K562 (cell line): ENCODE data around the gene AP3S1. TPM values are rescaled to one million over a fixed set of nuclear protein-coding genes. Genes with fewer than 3 reads are reported as not detected.
A peak's percentile ranks its signal among the peaks of the same experiment; 100 is the strongest.

Experiments used
- ATAC-seq: fragments of 200-7000 bp; cut with Tn5 transposase; 3 replicates; pipeline ENCODE4 v1.9.1; 2020; ENCODE audit warnings: moderate library complexity
- BruUV-seq: library from RNA; stranded (reverse); fragments of 400-500 nt; replicated peaks from 2 replicates; lab custom pipeline; 2021; lab: Mats Ljungman, UMichigan
- CTCF ChIA-PET: fragments of 300-600 bp; formaldehyde crosslinking; extraction: SDS; loops from one replicate; lab custom pipeline; 2021; ENCODE audit warnings: low intra/inter-chr PET ratio; lab: Yijun Ruan, JAX
- POLR2A ChIA-PET: fragments of 300-600, 350-650 bp; sonication (Branson Sonifier 250); formaldehyde crosslinking; extraction: SDS; loops from one replicate; lab custom pipeline; 2021; ENCODE audit warnings: antibody characterized with exemption, inconsistent platforms; lab: Yijun Ruan, JAX
- DNase-seq, 4 experiments: peaks; one replicate each; pipeline versions ENCODE4 v3.0.0 to v3.0.0-alpha.2; 2011 to 2018; ENCODE audit warnings: low spot score in 3 of 4, mixed read lengths in 3 of 4; ENCODE audit errors: extremely low read depth in 1 of 4
- FAIRE-seq: peaks from 2 replicates; lab custom pipeline; 2011; peaks lifted over from hg19 to GRCh38; lab: Jason Lieb, UNC
- H2AFZ ChIP-seq: 2 replicates; pipeline ENCODE4 v1.6.0; 2011; ENCODE audit warnings: low read depth, low read length, control low read depth, inconsistent platforms
- H3K27ac ChIP-seq: fragments of 200-600 bp; 3 replicates; pipeline ENCODE4 v1.8.0; 2011; ENCODE audit warnings: low read depth, mild to moderate bottlenecking, control low read depth, inconsistent platforms, low read length, moderate library complexity, mixed read lengths; ENCODE audit errors: extremely low read depth
- H3K27me3 ChIP-seq, 2 experiments: fragments of 300-600 bp in 1 of 2; 2 replicates in 1 of 2; 3 replicates in 1 of 2; pipeline versions ENCODE4 v1.6.0 to v1.8.0; 2011; ENCODE audit warnings: inconsistent platforms in 2 of 2, low read length in 2 of 2, mild to moderate bottlenecking in 1 of 2, mixed read lengths in 1 of 2, moderate library complexity in 1 of 2; ENCODE audit not compliant: control insufficient read depth in 2 of 2, insufficient read depth in 2 of 2
- H3K36me3 ChIP-seq: fragments of 300-600 bp; 3 replicates; pipeline ENCODE4 v1.8.0; 2011; ENCODE audit warnings: mild to moderate bottlenecking, low read length, inconsistent platforms; ENCODE audit not compliant: control insufficient read depth, insufficient read depth
- H3K4me1 ChIP-seq, 2 experiments: fragments of 200-600 bp in 1 of 2; replicated peaks in 1 of 2; 2 replicates in 1 of 2; 3 replicates in 1 of 2; pipeline versions ENCODE4 v1.5.1 to v1.8.0; 2011; ENCODE audit warnings: inconsistent platforms in 2 of 2, low read length in 2 of 2, mild to moderate bottlenecking in 1 of 2, mixed read lengths in 1 of 2, moderate library complexity in 1 of 2; ENCODE audit not compliant: control insufficient read depth in 2 of 2, insufficient read depth in 2 of 2
- H3K4me2 ChIP-seq: 2 replicates; pipeline ENCODE4 v1.6.1; 2011; ENCODE audit warnings: low read length, control low read depth, inconsistent platforms, mixed read lengths; ENCODE audit not compliant: insufficient read depth
- H3K4me3 ChIP-seq: fragments of 200-600 bp; sonication (generic), shearing (Covaris generic); 2 replicates; pipeline ENCODE4 v1.5.1; 2016; ENCODE audit warnings: control low read depth, inconsistent platforms
- H3K79me2 ChIP-seq: fragments of 200-600 bp; 3 replicates; pipeline ENCODE4 v1.8.0; 2011; ENCODE audit warnings: low read length, inconsistent platforms; ENCODE audit not compliant: control insufficient read depth, insufficient read depth
- H3K9ac ChIP-seq, 2 experiments: 2 replicates each; pipeline versions ENCODE4 v1.6.0 to v1.6.1; 2011; ENCODE audit warnings: low read depth in 2 of 2, low read length in 2 of 2, control low read depth in 1 of 2, inconsistent platforms in 1 of 2, mild to moderate bottlenecking in 1 of 2, mixed read lengths in 1 of 2; ENCODE audit not compliant: insufficient read depth in 1 of 2
- H3K9me1 ChIP-seq: one replicate; pipeline ENCODE4 v1.6.0; 2011; ENCODE audit warnings: inconsistent platforms, mild to moderate bottlenecking, low read length, moderate library complexity; ENCODE audit not compliant: control insufficient read depth, insufficient read depth
- H3K9me3 ChIP-seq: replicated peaks from 2 replicates; pipeline ENCODE4 v1.5.1; 2011; ENCODE audit warnings: low read depth, low read length, inconsistent platforms; ENCODE audit not compliant: control insufficient read depth, insufficient read depth
- H4K20me1 ChIP-seq: replicated peaks from 2 replicates; pipeline ENCODE4 v1.6.1; 2011; ENCODE audit warnings: low read length, inconsistent platforms, mixed read lengths; ENCODE audit not compliant: control insufficient read depth, insufficient read depth
- CHCHD3 ChIP-seq: fragments of 250-450 bp; sonication (Bioruptor Pico); IDR thresholded peaks from 2 replicates; pipeline ENCODE4 v2.1.2; 2022; ENCODE audit warnings: mild to moderate bottlenecking
- MAFG ChIP-seq: fragments of 450-650 bp; conservative IDR thresholded peaks from 2 replicates; pipeline ENCODE4 v1.6.1; 2016; ENCODE audit warnings: missing genetic modification characterization, missing compliant biosample characterization
- ZNF639 ChIP-seq, 2 experiments: fragments of 200-800 bp in 1 of 2; sonication (Bioruptor generic) in 1 of 2; sonication (generic) in 1 of 2; formaldehyde crosslinking in 1 of 2; IDR thresholded peaks in 1 of 2; conservative IDR thresholded peaks in 1 of 2; 2 replicates each; pipeline versions ENCODE4 v1.5.0 to v1.6.1; 2016 to 2020; ENCODE audit warnings: missing compliant biosample characterization in 1 of 2, missing genetic modification characterization in 1 of 2, missing genetic modification reagents in 1 of 2
- WGBS: fragments of 100-300 bp; shearing (Covaris generic); methylation state at CpG from one replicate; pipeline ENCODE4 v1.1.6; 2016; ENCODE audit warnings: low coverage, mixed read lengths; ENCODE audit not compliant: insufficient coverage; ENCODE audit errors: missing lambda C conversion rate; 5-methylcytosine and 5-hydroxymethylcytosine counted together
- in situ Hi-C: fragments of 300-500 bp; cut with MboI; formaldehyde crosslinking; loops from 4 replicates; pipeline ENCODE4 v1.15.0; 2018; ENCODE audit warnings: inconsistent platforms, mixed read lengths
- intact Hi-C: fragments of 100-400 bp; cut with micrococcal nuclease; formaldehyde crosslinking; loops from 2 replicates; pipeline ENCODE4 v1.14.2; 2022
- polyA plus RNA-seq, 8 experiments: library from polyadenylated mRNA; depleted of rRNA in 4 of 8; stranded (reverse) in 5 of 8; unstranded in 3 of 8; fragments of >200 nt; fragmentation: Nextera tagmentation in 2 of 8; fragmentation: Illumina TruSeq in 1 of 8; extraction: Ambion mirVana in 2 of 8; extraction: Trizol in 1 of 8; gene quantifications; 2 replicates each; pipeline versions ENCODE4 v1.2.1 to v1.2.3, GENCODE V29; 2011 to 2014; ENCODE audit warnings: inconsistent platforms in 1 of 8, missing spikeins in 1 of 8
- total RNA-seq, 7 experiments: library from RNA; depleted of rRNA in 6 of 7; stranded (reverse); fragments of >200 nt in 6 of 7; fragmentation: Illumina TruSeq in 2 of 7; extraction: Trizol in 2 of 7; gene quantifications; 2 replicates each; pipeline versions ENCODE4 v1.2.1 to v1.2.3, GENCODE V29; 2011 to 2021; ENCODE audit warnings: low replicate concordance in 1 of 7

The AP3S1 gene
- total and polyA plus RNA-seq, 9 of the 15 experiments (the other 6 are each of a cell fraction or from before 2014, with no cell fraction given) = 46.1 to 106 (median 67.3) TPM

GRCh38 chr5:115840873-115841272 is 862 bp upstream of the AP3S1 start:
- Histone ChIP-seq H3K4me2 (peak overlapping the region; percentile 97), H3K27ac (peak overlapping the region; percentile 99), H3K79me2 (peaks cover 86% of the 10 kb centered on the region), H4K20me1 (peaks cover 5% of the 10 kb centered on the region; the same call in 1 of the 2 replicates), H3K9me3 (no peaks in the 10 kb centered on the region), H3K9me1 (no peaks in the 10 kb centered on the region), H3K4me1 (peaks cover 14 to 15% of the 10 kb centered on the region in 2 experiments; a peak in 4 of 5 replicates), H3K4me3 (peak overlapping the region; percentile 79), H2AFZ (peak overlapping the region; percentile 96), H3K9ac (peak overlapping the region; percentile 95 to 97), H3K27me3 (no peaks in the 10 kb centered on the region), H3K36me3 (peaks cover 40% of the 10 kb centered on the region)
- no TSS peak for BruUV-seq
- 5% methylated on average over 4 of the region's 5 CpGs for WGBS
- peak; percentile 0; the same call in 1 of the 3 replicates for ATAC-seq
- CTCF ChIA-PET = no interaction called here
- 0 out of 2 replicates have a peak, but pooled peaks have one; percentile 18 for TF ChIP-seq MAFG (tag)
- TF ChIP-seq ZNF639 (CRISPR knock-in tag; conservative IDR thresholded peaks at IDR 0.05 in 1 of 2, IDR thresholded peaks at IDR 0.05 in 1 of 2) = 0 out of 4 replicates have a peak, but pooled peaks of 1 of the 2 experiments have one; percentile 7
- TF ChIP-seq CHCHD3 (CRISPR knock-in tag) = no peak
- in situ Hi-C loops (no loop called here), intact Hi-C loops (loop anchor here (5.0 to 10.0 kb wide), 3 partner anchors 246 to 536 kb away; partner anchors contain the start of genes COMMD10 and FEM1C)
- DNase-seq = peak in 1 of 4 experiments; percentile 12
- no peak for FAIRE-seq
- POLR2A ChIA-PET = interaction anchor here (0.8 to 1.3 kb wide), 2 partner anchors 218 to 564 kb away, joined by 3 to 5 read pairs; no protein-coding TSS in a partner anchor
